Ovary (tissue), 3 donors: ENCODE results near the gene SLC1A2.

Source experiments
- CTCF ChIP-seq, 3 donors: fragments of 450-650 bp in 2 of 3; fragments of 200-600 bp in 1 of 3; IDR thresholded peaks; one replicate each; pipeline versions ENCODE4 v1.5.1 to v1.8.0; 2016 to 2022; ENCODE audit warnings: antibody characterized with exemption in 3 of 3, mild to moderate bottlenecking in 1 of 3
- EP300 ChIP-seq: sonication (generic); formaldehyde crosslinking; IDR thresholded peaks from one replicate; pipeline ENCODE4 v1.6.1; 2017; ENCODE audit warnings: antibody characterized with exemption
- donor health status: DM: no; HTN: no; CAD: no.

- TF ChIP-seq CTCF (IDR thresholded peaks at IDR 0.05) (no peak), EP300 (no peak)
Measured at GRCh38 chr11:35398881-35399280, 20.5 kb downstream of the SLC1A2 start.
